Adrenal gland (tissue), 5 donors: ENCODE data around the gene FARS2.

ENCODE experiments used
- CTCF ChIP-seq, 6 experiments: fragments of 450-650 bp in 4 of 6; fragments of 200-600 bp in 2 of 6; sonication (generic) in 1 of 6; IDR thresholded peaks; 1 replicate in 5 of 6; 2 replicates in 1 of 6; pipeline versions ENCODE4 v1.5.1 to v1.8.0; 2016 to 2021; ENCODE audit warnings: antibody characterized with exemption in 6 of 6, mild to moderate bottlenecking in 2 of 6, moderate library complexity in 1 of 6
- POLR2A ChIP-seq, 2 donors: fragments of 450-650 bp; IDR thresholded peaks; one replicate each; pipeline ENCODE4 v1.6.1; 2017; ENCODE audit warnings: antibody characterized with exemption in 2 of 2, mild to moderate bottlenecking in 2 of 2, moderate library complexity in 1 of 2
- donor health status: DM: no; HTN: no; CAD: no.

- TF ChIP-seq CTCF (IDR thresholded peaks at IDR 0.05) (no peak), POLR2A (IDR thresholded peaks at IDR 0.05) (no peak)
Observed at GRCh38 chr6:5237805-5238204, 23.5 kb upstream of the FARS2 start.
